ENCODE measurements around the gene AGMO. TPM values are rescaled to one million over a fixed set of nuclear protein-coding genes. Genes with fewer than 3 reads are reported as not detected.

Gene AGMO
- total RNA-seq (ENCODE audit: low replicate concordance): 0.18 TPM in 1 of 2 replicates, not detected in the other

GRCh38 chr7:15561835-15562234, at the start of gene AGMO:
Gene AGMO (minus strand): TSS chr7:15562015.
- no peak for TF ChIP-seq CTCF (IDR thresholded peaks at IDR 0.05; ENCODE audit: insufficient read depth, low read length)
- peak; percentile 31 for DNase-seq (ENCODE audit: low read depth)
- H3K4me3 ChIP-seq (ENCODE audit: low read depth, low read length): no peak within 1 kb of the TSS

GRCh38 chr7:15610503-15610902, 48.7 kb upstream of the AGMO start:
- no peak for TF ChIP-seq CTCF (IDR thresholded peaks at IDR 0.05; ENCODE audit: insufficient read depth, low read length)
- no peak overlapping the region for H3K4me3 ChIP-seq (ENCODE audit: low read depth, low read length)
- DNase-seq (ENCODE audit: low read depth): no peak

- no peak for TF ChIP-seq CTCF (IDR thresholded peaks at IDR 0.05; ENCODE audit: insufficient read depth, low read length)
- no peak overlapping the region for H3K4me3 ChIP-seq (ENCODE audit: low read depth, low read length)
- DNase-seq (ENCODE audit: low read depth): no peak
These were observed 47.5 kb upstream of the AGMO start for GRCh38 chr7:15609287-15609686.

- no peak for TF ChIP-seq CTCF (IDR thresholded peaks at IDR 0.05; ENCODE audit: insufficient read depth, low read length)
- no peak for DNase-seq (ENCODE audit: low read depth)
- no peak overlapping the region for H3K4me3 ChIP-seq (ENCODE audit: low read depth, low read length)
These were observed 45.9 kb upstream of the AGMO start for GRCh38 chr7:15607529-15608210.

GRCh38 chr7:15606561-15606960, 44.7 kb upstream of the AGMO start:
- no peak for DNase-seq (ENCODE audit: low read depth)
- H3K4me3 ChIP-seq (ENCODE audit: low read depth, low read length): no peak overlapping the region
- no peak for TF ChIP-seq CTCF (IDR thresholded peaks at IDR 0.05; ENCODE audit: insufficient read depth, low read length)

GRCh38 chr7:15604166-15604565, 42.4 kb upstream of the AGMO start:
- no peak for DNase-seq (ENCODE audit: low read depth)
- TF ChIP-seq CTCF (IDR thresholded peaks at IDR 0.05; ENCODE audit: insufficient read depth, low read length): no peak
- no peak overlapping the region for H3K4me3 ChIP-seq (ENCODE audit: low read depth, low read length)

- TF ChIP-seq CTCF (IDR thresholded peaks at IDR 0.05; ENCODE audit: insufficient read depth, low read length): no peak
- H3K4me3 ChIP-seq (ENCODE audit: low read depth, low read length): no peak overlapping the region
- no peak for DNase-seq (ENCODE audit: low read depth)
These were observed 41.3 kb upstream of the AGMO start for GRCh38 chr7:15603124-15603523.

All from fibroblast of the aortic adventitia (primary cell).